Measurements from ENCODE around the gene ACTR1A.

ACTR1A gene

GRCh38 chr10:102480396-102480795 lies 22.1 kb downstream of the ACTR1A start:
- TF ChIP-seq, protein P1, sequence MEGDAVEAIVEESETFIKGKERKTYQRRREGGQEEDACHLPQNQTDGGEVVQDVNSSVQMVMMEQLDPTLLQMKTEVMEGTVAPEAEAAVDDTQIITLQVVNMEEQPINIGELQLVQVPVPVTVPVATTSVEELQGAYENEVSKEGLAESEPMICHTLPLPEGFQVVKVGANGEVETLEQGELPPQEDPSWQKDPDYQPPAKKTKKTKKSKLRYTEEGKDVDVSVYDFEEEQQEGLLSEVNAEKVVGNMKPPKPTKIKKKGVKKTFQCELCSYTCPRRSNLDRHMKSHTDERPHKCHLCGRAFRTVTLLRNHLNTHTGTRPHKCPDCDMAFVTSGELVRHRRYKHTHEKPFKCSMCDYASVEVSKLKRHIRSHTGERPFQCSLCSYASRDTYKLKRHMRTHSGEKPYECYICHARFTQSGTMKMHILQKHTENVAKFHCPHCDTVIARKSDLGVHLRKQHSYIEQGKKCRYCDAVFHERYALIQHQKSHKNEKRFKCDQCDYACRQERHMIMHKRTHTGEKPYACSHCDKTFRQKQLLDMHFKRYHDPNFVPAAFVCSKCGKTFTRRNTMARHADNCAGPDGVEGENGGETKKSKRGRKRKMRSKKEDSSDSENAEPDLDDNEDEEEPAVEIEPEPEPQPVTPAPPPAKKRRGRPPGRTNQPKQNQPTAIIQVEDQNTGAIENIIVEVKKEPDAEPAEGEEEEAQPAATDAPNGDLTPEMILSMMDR (IDR thresholded peaks at IDR 0.05; ENCODE audit: low read depth, low read length), result no peak
- TF ChIP-seq MYC (IDR thresholded peaks at IDR 0.05; ENCODE audit: low read depth, low read length) (no peak), POLR2A (IDR thresholded peaks at IDR 0.05; ENCODE audit: extremely low read depth, insufficient read length) (no peak)
- TF ChIP-seq, protein P2, sequence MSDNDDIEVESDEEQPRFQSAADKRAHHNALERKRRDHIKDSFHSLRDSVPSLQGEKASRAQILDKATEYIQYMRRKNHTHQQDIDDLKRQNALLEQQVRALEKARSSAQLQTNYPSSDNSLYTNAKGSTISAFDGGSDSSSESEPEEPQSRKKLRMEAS (IDR thresholded peaks at IDR 0.05; ENCODE audit: low read depth, low read length), result no peak
- DNase-seq (ENCODE audit: low read depth), result no peak
- H3K4me3 ChIP-seq (ENCODE audit: low read depth, low read length), result no peak overlapping the region

DNA sequence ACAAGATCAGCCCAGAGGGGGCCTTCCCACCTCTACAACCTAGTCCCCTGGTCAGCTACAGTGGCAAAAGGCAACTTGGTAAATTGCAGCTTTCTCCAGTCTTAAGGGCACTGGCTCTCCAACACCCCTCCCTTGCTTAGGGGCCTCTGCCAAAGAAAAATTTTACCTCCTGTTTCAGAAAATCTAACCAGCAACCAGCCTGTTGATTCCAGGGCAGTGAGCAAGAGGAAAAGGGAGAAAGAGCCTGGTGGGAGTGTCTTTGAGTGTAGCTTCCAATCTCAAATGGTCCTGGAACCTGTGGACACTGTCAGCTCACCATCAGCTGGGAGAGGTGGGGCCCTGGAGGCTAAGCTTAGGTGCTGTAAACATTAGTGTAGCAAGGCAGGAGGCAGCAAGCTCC lies 22.9 kb downstream of the ACTR1A start:
- DNase-seq (ENCODE audit: low read depth), result no peak
- TF ChIP-seq, protein P1 (IDR thresholded peaks at IDR 0.05; ENCODE audit: low read depth, low read length), result no peak
- no peak for TF ChIP-seq POLR2A (IDR thresholded peaks at IDR 0.05; ENCODE audit: extremely low read depth, insufficient read length)
- TF ChIP-seq MYC (IDR thresholded peaks at IDR 0.05; ENCODE audit: low read depth, low read length), result no peak
- TF ChIP-seq, protein P2 (IDR thresholded peaks at IDR 0.05; ENCODE audit: low read depth, low read length), result no peak
- no peak overlapping the region for H3K4me3 ChIP-seq (ENCODE audit: low read depth, low read length)

GRCh38 chr10:102476466-102477141 lies 25.9 kb downstream of the ACTR1A start:
- no peak for DNase-seq (ENCODE audit: low read depth)
- no peak overlapping the region for H3K4me3 ChIP-seq (ENCODE audit: low read depth, low read length)
- TF ChIP-seq, protein P2 (IDR thresholded peaks at IDR 0.05; ENCODE audit: low read depth, low read length), result no peak
- no peak for TF ChIP-seq MYC (IDR thresholded peaks at IDR 0.05; ENCODE audit: low read depth, low read length)
- TF ChIP-seq, protein P1 (IDR thresholded peaks at IDR 0.05; ENCODE audit: low read depth, low read length), result no peak
- no peak for TF ChIP-seq POLR2A (IDR thresholded peaks at IDR 0.05; ENCODE audit: extremely low read depth, insufficient read length)

- H3K4me3 ChIP-seq (ENCODE audit: low read depth, low read length), result no peak overlapping the region
- no peak for DNase-seq (ENCODE audit: low read depth)
- TF ChIP-seq, protein P2 (IDR thresholded peaks at IDR 0.05; ENCODE audit: low read depth, low read length), result no peak
- TF ChIP-seq, protein P1 (IDR thresholded peaks at IDR 0.05; ENCODE audit: low read depth, low read length), result no peak
- TF ChIP-seq POLR2A (IDR thresholded peaks at IDR 0.05; ENCODE audit: extremely low read depth, insufficient read length) (no peak), MYC (IDR thresholded peaks at IDR 0.05; ENCODE audit: low read depth, low read length) (no peak)
These were observed 27.0 kb downstream of the ACTR1A start for GRCh38 chr10:102475451-102476040.

- no peak overlapping the region for H3K4me3 ChIP-seq (ENCODE audit: low read depth, low read length)
- DNase-seq (ENCODE audit: low read depth), result no peak
- TF ChIP-seq, protein P2 (IDR thresholded peaks at IDR 0.05; ENCODE audit: low read depth, low read length), result no peak
- no peak for TF ChIP-seq MYC (IDR thresholded peaks at IDR 0.05; ENCODE audit: low read depth, low read length)
- TF ChIP-seq, protein P1 (IDR thresholded peaks at IDR 0.05; ENCODE audit: low read depth, low read length), result no peak
- TF ChIP-seq POLR2A (IDR thresholded peaks at IDR 0.05; ENCODE audit: extremely low read depth, insufficient read length), result no peak
These were observed 28.8 kb downstream of the ACTR1A start for GRCh38 chr10:102473445-102474331.

Measured in NB4 (cell line).